Fibroblast of mammary gland (primary cell): ENCODE measurements around the gene SULT4A1.

Source experiments
- DNase-seq: peaks from one replicate; pipeline ENCODE4 v3.0.0-alpha.2; 2010; ENCODE audit warnings: low read depth
- H3K4me3 ChIP-seq: 2 replicates; pipeline ENCODE4 v1.5.1; 2011; ENCODE audit warnings: low read depth, mild to moderate bottlenecking, low read length, moderate library complexity; ENCODE audit not compliant: control insufficient read depth
- CTCF ChIP-seq: conservative IDR thresholded peaks from 2 replicates; pipeline ENCODE4 v1.5.1; 2011; ENCODE audit warnings: low read depth, low read length, inconsistent platforms; ENCODE audit not compliant: control insufficient read depth, insufficient read depth

The SULT4A1 gene

DNA sequence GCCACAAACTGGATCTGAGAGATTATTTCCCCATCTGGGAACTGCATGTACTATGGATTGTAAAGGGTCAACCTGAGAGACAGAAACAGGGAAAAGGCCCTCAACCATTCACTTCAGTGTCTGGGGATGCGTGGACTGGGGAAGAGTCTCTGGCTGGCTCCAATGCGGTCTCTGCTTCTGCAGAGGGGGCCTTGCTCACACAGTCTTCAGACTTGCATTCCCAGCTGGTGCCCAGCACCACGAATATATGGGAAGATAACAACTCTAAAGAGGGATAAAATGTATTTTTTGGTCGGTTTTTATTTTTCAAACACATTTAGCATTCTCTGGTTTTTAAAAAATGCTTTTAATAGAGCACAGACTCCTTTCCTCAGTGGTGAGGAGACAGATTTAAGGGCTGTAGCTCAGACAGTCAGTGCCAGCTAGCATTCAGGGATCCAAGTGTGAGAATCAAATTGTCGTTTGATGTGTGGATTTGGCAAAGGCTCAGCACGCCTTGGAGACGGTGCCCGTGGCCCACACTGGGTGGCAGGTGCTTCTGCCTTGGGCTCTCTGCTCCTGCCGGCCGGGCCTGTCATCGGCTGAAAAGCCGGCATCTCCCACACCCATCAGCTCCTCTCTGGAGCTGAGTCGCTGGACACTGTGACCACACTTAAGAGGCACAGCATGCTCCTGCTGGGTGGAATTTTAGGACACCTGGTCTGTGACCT is 42.2 kb downstream of the SULT4A1 start:
- TF ChIP-seq CTCF, result no peak

GRCh38 chr22:43819421-43819921 is 42.8 kb downstream of the SULT4A1 start:
- TF ChIP-seq CTCF, result no peak
- DNase-seq, result no peak
- no peak overlapping the region for H3K4me3 ChIP-seq

More for the DNA sequence above, 42.2 kb downstream of the SULT4A1 start:
- no peak for DNase-seq
- H3K4me3 ChIP-seq, result no peak overlapping the region

- DNase-seq, result no peak
- no peak for TF ChIP-seq CTCF
- H3K4me3 ChIP-seq, result no peak overlapping the region
These were observed 43.3 kb downstream of the SULT4A1 start for GRCh38 chr22:43818981-43819380.

GRCh38 chr22:43817402-43817801 is 44.9 kb downstream of the SULT4A1 start:
- no peak overlapping the region for H3K4me3 ChIP-seq
- DNase-seq, result no peak
- no peak for TF ChIP-seq CTCF

GRCh38 chr22:43814264-43814663 is 48.0 kb downstream of the SULT4A1 start:
- DNase-seq, result no peak
- no peak for TF ChIP-seq CTCF
- no peak overlapping the region for H3K4me3 ChIP-seq

DNA sequence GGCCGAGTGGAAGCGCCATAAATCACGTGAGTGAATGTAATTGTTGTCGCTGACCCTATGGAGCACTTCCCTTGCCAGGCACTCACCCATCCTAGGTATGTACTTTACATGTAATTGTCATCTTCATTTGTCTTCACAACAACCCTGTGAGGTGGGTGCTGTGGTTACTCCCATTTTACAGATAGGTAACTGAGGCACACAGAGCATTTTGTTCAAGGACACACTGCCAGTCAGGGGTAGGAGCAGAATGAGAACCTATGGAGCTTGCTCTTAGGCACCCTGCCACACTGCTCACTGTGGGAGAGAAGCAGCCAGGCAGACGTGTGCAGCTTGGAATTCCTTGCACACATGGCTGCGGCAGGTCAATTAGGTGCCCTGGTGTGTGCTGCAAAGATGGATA is 49.4 kb downstream of the SULT4A1 start:
- TF ChIP-seq CTCF, result no peak
- DNase-seq, result no peak
- peak overlapping the region; percentile 71 for H3K4me3 ChIP-seq
